Measurements from ENCODE around the gene PPOX.

PPOX gene

GRCh38 chr1:161176468-161177111 lies 10.4 kb downstream of the PPOX start:
- no peak for DNase-seq

GRCh38 chr1:161177112-161177935 lies 11.1 kb downstream of the PPOX start, which contains the start of gene B4GALT3:
B4GALT3 (minus strand) TSS chr1:161177507; CDS start chr1:161176060, 1,447 bp downstream.
- DNase-seq, result peak; percentile 97

GRCh38 chr1:161177936-161178244 lies 11.7 kb downstream of the PPOX start:
- no peak for DNase-seq

- no peak for DNase-seq
Measured at GRCh38 chr1:161179698-161180097, 13.5 kb downstream of the PPOX start.

GRCh38 chr1:161180639-161181038 lies 14.4 kb downstream of the PPOX start:
- DNase-seq, result no peak

GRCh38 chr1:161182214-161182613 lies 16.0 kb downstream of the PPOX start:
- DNase-seq, result peak; percentile 53

GRCh38 chr1:161185282-161185682 lies 19.1 kb downstream of the PPOX start:
- peak; percentile 51 for DNase-seq

- no peak for DNase-seq
Measured at GRCh38 chr1:161185732-161186311, 19.6 kb downstream of the PPOX start.

- no peak for DNase-seq
Measured at GRCh38 chr1:161187311-161187710, 21.1 kb downstream of the PPOX start.

GRCh38 chr1:161188381-161188780 lies 22.2 kb downstream of the PPOX start:
- no peak for DNase-seq

- no peak for DNase-seq
Measured at GRCh38 chr1:161189036-161189435, 22.8 kb downstream of the PPOX start.

- DNase-seq, result no peak
Measured at GRCh38 chr1:161190962-161191521, 24.8 kb downstream of the PPOX start.

- no peak for DNase-seq
Measured at GRCh38 chr1:161191971-161192370, 25.7 kb downstream of the PPOX start.

- DNase-seq, result peak; percentile 56
Measured at GRCh38 chr1:161192476-161193465, 26.5 kb downstream of the PPOX start.

- no peak for DNase-seq
Measured at GRCh38 chr1:161193561-161194235, 27.5 kb downstream of the PPOX start.

GRCh38 chr1:161195171-161195570 lies 28.9 kb downstream of the PPOX start:
- no peak for DNase-seq

GRCh38 chr1:161196111-161196510 lies 29.9 kb downstream of the PPOX start:
- no peak for DNase-seq

GRCh38 chr1:161196521-161197451 lies 30.6 kb downstream of the PPOX start:
- no peak for DNase-seq

- no peak for DNase-seq
Measured at GRCh38 chr1:161197560-161198193, 31.5 kb downstream of the PPOX start.

- DNase-seq, result no peak
Measured at GRCh38 chr1:161198194-161198896, 32.1 kb downstream of the PPOX start.
